RWPE1 (cell line): Measurements from ENCODE around the gene IGSF9B.

Experiments
- CTCF ChIA-PET: fragments of 350-600 bp; sonication (Branson Sonifier 250); formaldehyde crosslinking; extraction: SDS; loops from one replicate; lab custom pipeline; 2021; lab: Yijun Ruan, JAX
- POLR2A ChIA-PET: fragments of 400-600 bp; formaldehyde crosslinking; extraction: SDS; loops from one replicate; lab custom pipeline; 2020; ENCODE audit warnings: antibody characterized with exemption; ENCODE audit not compliant: low non-redundant PET; lab: Yijun Ruan, JAX
- DNase-seq: peaks from one replicate; pipeline ENCODE4 v3.0.0; 2012; ENCODE audit warnings: low spot score
- H3K27ac ChIP-seq: fragments of 450-650 bp; 2 replicates; pipeline ENCODE4 v1.5.1; 2017
- TF ChIP-seq, protein P1 (sequence below): fragments of 450-650 bp; conservative IDR thresholded peaks from 2 replicates; pipeline ENCODE4 v1.5.1; 2017; ENCODE audit warnings: low read depth, mild to moderate bottlenecking

IGSF9B gene

DNA sequence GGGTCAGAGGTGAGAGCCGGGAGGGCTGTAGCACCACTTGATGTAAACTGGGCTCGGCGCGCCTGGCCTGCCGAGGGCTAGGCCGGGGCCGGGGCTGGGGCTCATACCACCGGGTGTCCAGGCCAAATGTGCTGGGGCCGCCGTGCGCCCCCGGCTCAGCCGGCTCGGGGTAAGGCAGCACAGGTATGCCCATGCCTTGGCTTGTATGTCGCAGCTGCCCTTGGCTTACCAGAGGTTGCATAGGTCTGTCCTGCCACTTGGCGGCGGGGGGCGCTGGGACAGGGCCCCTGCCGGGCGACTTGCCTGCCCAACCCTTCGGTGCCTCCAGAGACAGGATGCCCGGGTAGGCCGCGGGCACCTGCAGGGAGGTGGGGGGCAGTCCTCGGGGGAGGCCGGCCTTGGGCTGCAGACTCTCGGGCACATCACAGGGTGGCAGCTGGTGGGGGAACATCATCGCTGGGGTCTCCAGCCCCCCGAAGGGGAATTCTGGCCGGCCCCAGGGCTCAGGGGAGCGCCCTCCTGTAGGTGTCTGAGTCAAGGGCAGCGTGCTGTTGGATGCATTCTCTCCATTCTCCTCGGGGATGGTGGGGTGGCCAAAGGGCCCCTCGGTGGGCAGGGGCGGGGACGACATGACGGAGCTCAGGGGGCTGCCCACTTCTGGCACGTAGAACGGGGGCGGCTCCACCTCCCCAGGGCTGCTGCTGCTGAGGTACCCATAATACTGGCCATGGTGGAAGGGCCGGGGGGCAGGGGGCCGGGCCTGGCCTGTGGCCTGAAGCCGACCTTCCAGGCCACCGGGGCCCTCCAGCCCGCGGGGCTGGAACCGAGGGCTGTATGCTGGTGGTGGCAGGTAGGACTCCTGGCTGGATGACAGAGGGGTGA lies 36.4 kb downstream of the IGSF9B start:
- no peak for DNase-seq
- H3K27ac ChIP-seq = no peak overlapping the region
- TF ChIP-seq, protein P1, sequence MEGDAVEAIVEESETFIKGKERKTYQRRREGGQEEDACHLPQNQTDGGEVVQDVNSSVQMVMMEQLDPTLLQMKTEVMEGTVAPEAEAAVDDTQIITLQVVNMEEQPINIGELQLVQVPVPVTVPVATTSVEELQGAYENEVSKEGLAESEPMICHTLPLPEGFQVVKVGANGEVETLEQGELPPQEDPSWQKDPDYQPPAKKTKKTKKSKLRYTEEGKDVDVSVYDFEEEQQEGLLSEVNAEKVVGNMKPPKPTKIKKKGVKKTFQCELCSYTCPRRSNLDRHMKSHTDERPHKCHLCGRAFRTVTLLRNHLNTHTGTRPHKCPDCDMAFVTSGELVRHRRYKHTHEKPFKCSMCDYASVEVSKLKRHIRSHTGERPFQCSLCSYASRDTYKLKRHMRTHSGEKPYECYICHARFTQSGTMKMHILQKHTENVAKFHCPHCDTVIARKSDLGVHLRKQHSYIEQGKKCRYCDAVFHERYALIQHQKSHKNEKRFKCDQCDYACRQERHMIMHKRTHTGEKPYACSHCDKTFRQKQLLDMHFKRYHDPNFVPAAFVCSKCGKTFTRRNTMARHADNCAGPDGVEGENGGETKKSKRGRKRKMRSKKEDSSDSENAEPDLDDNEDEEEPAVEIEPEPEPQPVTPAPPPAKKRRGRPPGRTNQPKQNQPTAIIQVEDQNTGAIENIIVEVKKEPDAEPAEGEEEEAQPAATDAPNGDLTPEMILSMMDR = no peak
- POLR2A ChIA-PET = no interaction called here
- CTCF ChIA-PET = interaction anchor here (1.3 kb wide), 1 partner anchor 125 kb away, joined by 4 read pairs; no protein-coding TSS in a partner anchor

DNA sequence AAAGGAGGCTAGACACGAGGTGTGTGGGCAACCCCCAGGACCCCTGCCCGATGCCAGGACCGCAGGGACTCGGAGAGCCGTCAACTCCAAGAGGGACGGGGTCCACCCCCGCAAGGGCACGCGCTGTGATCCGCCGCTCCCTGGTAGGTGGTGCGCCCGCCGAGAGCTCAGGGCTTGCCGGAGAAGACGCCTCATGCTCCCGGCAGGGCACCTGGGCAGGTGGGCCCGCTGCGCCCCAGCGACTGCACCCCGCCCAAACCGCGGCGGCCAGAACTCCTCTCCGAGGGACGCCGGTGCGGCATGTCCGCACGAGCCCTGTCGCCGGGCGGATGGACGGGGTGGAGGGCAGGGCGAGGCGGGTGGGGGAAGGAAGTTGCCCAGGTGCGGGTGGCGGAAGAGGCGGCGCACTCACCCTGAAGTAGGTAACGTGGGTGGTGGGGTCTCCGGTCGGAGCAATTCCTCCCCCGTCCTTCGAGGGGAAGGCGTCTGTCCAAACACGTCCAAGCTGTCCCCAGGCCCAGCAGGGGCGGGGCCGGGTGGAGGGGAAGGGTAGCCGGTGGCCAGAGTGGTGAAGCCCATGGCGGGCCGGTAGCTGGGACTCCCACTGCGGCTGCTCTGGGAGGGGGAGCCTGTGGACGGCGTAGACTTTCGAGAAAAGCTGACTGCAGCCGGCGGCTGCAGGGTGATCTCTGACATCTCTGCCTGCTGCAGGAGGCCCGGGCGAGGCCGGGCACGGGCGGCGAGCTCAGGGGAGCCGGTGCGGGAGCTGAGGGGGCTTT lies 37.2 kb downstream of the IGSF9B start:
- no peak overlapping the region for H3K27ac ChIP-seq
- ChIA-PET CTCF (no interaction called here), POLR2A (no interaction called here)
- DNase-seq = no peak
- TF ChIP-seq, protein P1 = no peak

DNA sequence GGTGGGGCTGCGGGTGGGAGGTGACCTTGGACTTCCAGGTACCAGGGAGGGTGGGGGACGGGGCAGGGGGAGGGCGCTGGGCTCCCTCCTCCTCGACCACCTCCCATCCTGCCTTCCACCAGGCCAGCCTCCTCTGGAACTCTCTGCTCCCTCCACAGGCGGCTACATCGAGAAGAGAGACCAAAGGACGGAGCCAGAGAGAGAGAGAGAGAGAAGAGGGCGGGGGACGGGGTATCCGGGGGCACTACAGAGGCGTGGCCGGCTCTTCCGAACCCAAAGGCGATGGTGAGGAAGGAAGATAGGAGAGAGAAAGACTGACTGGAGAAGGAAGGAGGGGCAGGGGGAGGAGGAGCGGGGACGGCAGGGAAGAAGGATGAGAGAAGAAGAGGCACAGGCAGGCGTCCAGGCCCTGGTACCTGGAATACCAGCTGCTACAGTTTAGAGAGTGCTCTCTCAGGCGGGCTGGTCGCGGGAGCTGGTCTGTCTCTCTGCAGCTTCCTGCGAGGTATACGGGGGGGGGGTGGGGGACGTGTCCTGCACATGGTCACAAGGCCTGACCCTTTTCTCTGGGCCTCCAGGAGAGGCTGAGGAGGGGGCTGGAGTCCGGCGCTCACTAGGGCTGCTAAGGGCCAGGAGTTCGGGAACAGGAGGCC lies 38.0 kb downstream of the IGSF9B start:
- TF ChIP-seq, protein P1 = no peak
- ChIA-PET POLR2A (no interaction called here), CTCF (interaction anchor here (0.6 to 1.2 kb wide), 2 partner anchors 8 to 13 kb away, joined by 3 read pairs; no protein-coding TSS in a partner anchor)
- no peak overlapping the region for H3K27ac ChIP-seq
- no peak for DNase-seq

DNA sequence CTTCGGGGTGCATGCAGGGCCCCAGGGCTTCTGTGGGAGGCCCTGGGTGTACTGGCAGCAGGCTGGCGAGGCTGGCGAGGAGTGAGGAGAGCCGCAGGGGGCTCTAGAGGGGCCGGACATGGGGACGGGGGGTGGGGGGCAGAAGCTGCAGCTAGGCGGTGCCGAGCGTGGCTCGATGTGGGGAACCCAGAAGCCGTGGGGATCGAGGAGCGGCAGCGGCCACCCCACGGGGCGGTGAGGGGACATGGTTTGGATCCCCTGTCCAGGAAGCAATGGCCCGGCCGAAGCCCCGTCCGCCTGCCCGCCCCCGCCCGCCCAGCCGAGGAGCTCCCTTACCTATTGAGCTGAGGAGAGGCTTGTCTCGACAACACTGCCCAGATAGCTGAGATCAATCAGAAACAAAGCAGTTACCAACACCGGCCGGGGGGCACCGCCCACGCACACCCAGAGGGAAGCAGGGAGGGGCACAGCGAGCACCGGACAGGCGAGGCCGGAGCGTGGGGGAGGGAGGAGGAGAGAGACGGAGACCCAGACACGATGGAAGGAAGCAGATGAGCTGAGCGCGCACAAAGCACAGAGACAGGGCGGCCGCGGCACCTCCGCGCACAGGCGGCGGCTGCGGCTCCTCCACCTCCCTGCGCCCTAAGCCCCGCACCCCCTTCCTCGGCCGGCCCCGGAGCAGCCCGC lies 38.7 kb downstream of the IGSF9B start:
- TF ChIP-seq, protein P1 = no peak
- POLR2A ChIA-PET = no interaction called here
- no peak overlapping the region for H3K27ac ChIP-seq
- no peak for DNase-seq
- CTCF ChIA-PET = interaction anchor here (0.6 to 1.2 kb wide), 3 partner anchors 9 to 38 kb away, joined by 3 to 4 read pairs (median 3); no protein-coding TSS in a partner anchor

DNA sequence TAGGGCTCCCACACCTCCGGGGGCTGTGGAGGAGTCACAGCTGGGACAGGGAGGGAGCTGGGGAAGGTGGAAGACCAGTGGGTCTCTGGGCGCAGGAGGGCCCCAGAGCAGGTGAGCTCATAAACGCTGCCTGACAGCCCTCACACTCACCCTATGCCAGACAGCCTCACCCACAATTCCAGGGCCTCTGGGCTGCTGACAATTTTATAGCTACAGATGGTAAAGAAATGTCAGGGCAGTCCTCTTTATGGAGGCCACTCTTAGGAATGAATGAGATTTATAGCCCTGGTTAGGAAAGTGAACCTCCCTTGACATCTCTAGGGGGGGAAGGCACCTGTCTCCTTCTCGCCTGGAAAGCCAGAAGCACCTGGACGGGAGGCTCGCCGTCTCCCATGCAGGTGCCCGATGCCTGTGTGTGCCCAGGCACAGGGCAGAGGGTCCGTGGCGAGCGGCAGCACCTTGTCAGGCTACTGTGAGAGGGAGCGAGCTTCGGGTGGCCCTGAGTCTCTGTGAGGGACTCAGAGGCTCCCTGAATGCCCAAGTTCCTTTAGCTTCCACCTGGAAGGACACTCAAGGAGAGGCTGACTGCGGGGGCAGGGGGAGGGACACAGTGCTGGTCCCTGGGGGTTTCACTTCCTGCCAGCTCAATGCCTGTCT lies 39.9 kb downstream of the IGSF9B start:
- TF ChIP-seq, protein P1 = no peak
- no peak overlapping the region for H3K27ac ChIP-seq
- no peak for DNase-seq
- CTCF ChIA-PET = no interaction called here
- POLR2A ChIA-PET = no interaction called here
